Measurements from ENCODE around the gene ARID3C.

DNA sequence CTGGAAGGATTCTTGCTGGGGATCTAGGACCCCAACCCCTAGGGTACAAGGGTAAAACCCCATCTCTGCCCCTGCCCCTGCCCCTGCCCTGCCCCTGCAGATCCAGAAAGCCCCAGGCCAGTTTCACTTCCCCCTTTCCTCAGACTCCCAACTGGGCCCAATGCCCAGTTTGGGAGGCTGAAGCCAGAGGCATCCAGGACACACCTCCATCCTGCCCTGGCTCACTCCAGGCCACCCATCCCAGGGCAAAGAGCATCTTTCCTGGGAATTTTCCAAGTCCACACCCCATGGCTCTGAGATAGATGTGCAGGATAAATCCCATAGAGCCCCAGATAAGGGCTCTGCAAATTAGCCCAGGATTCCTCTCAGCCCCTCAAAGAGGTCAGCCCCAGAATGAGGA, 56.8 kb downstream of the ARID3C start:
- TF ChIP-seq, protein P1, sequence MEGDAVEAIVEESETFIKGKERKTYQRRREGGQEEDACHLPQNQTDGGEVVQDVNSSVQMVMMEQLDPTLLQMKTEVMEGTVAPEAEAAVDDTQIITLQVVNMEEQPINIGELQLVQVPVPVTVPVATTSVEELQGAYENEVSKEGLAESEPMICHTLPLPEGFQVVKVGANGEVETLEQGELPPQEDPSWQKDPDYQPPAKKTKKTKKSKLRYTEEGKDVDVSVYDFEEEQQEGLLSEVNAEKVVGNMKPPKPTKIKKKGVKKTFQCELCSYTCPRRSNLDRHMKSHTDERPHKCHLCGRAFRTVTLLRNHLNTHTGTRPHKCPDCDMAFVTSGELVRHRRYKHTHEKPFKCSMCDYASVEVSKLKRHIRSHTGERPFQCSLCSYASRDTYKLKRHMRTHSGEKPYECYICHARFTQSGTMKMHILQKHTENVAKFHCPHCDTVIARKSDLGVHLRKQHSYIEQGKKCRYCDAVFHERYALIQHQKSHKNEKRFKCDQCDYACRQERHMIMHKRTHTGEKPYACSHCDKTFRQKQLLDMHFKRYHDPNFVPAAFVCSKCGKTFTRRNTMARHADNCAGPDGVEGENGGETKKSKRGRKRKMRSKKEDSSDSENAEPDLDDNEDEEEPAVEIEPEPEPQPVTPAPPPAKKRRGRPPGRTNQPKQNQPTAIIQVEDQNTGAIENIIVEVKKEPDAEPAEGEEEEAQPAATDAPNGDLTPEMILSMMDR (IDR thresholded peaks at IDR 0.05) = no peak
- no peak for TF ChIP-seq ZFX (IDR thresholded peaks at IDR 0.05; ENCODE audit: borderline replicate concordance)

All from 22Rv1 (cell line).